ENCODE results near the gene CREB3L2. TPM values are rescaled to one million over a fixed set of nuclear protein-coding genes. Genes with fewer than 3 reads are reported as not detected.
A peak's percentile ranks its signal among the peaks of the same experiment; 100 is the strongest.

The CREB3L2 gene
- polyA plus RNA-seq, 2 of the 4 experiments (the other 2 are of a cell fraction), result 16.3 to 32.2 TPM

GRCh38 chr7:138008588-138009349 lies 6.9 kb upstream of the CREB3L2 start:
- peak; percentile 36 to 58 for DNase-seq (ENCODE audit: low read depth in 1 of 2, low spot score in 1 of 2)
- no peaks in the 10 kb centered on the region for H3K4me1 ChIP-seq
- peak; percentile 92 for TF ChIP-seq CTCF (IDR thresholded peaks at IDR 0.05)
- TF ChIP-seq HOXB5 (CRISPR knock-in tag; IDR thresholded peaks at IDR 0.05), result no peak
- TF ChIP-seq RAD21 (conservative IDR thresholded peaks at IDR 0.05 in 1 of 2, IDR thresholded peaks at IDR 0.05 in 1 of 2), result peak; percentile 93 to 96
- peak; percentile 97 for TF ChIP-seq SMC3 (IDR thresholded peaks at IDR 0.05)
- no peaks in the 10 kb centered on the region for H3K9me3 ChIP-seq
- no peak overlapping the region for H3K4me3 ChIP-seq
- POLR2A ChIA-PET, result no interaction called here
- FAIRE-seq, result peak; percentile 56
- H3K27ac ChIP-seq, result peak overlapping the region; percentile 60 to 71; a peak in 5 of 6 replicates
- CTCF ChIA-PET, result interaction anchor here (0.6 to 17.5 kb wide), 38 partner anchors 9 to 1418 kb away, joined by 3 to 461 read pairs (median 4); no protein-coding TSS in a partner anchor
- peak overlapping the region; percentile 55 for H3K4me2 ChIP-seq
- peak; percentile 80 to 81 for ATAC-seq
- 43% methylated on average over 17 of the region's 17 CpGs for whole genome bisulfite sequencing (ENCODE audit: missing lambda C conversion rate)

- H3K9me3 ChIP-seq, result no peaks in the 10 kb centered on the region
- ATAC-seq, result no peak
- 74% methylated on average over 7 of the region's 7 CpGs for WGBS (ENCODE audit: missing lambda C conversion rate)
- FAIRE-seq, result no peak
- no peaks in the 10 kb centered on the region for H3K4me1 ChIP-seq
- TF ChIP-seq RCOR1 (IDR thresholded peaks at IDR 0.05; ENCODE audit: low read depth, low read length), result no peak
- TF ChIP-seq HMGXB4 (CRISPR knock-in tag; IDR thresholded peaks at IDR 0.05; ENCODE audit: borderline replicate concordance), result no peak
- no peak for TF ChIP-seq RNF2 (IDR thresholded peaks at IDR 0.05; ENCODE audit: borderline replicate concordance, low read depth)
- TF ChIP-seq SREBF2 (IDR thresholded peaks at IDR 0.05), result no peak
- no peak for TF ChIP-seq FOSB (CRISPR knock-in tag; IDR thresholded peaks at IDR 0.05)
- no peak for TF ChIP-seq EHMT2 (IDR thresholded peaks at IDR 0.05; ENCODE audit: low read depth)
- CTCF ChIA-PET, result interaction anchor here (0.6 to 17.5 kb wide), 18 partner anchors 8 to 730 kb away, joined by 3 to 461 read pairs (median 4); no protein-coding TSS in a partner anchor
- POLR2A ChIA-PET, result no interaction called here
- DNase-seq (ENCODE audit: low read depth in 1 of 2, low spot score in 1 of 2), result no peak
- H3K4me2 ChIP-seq, result no peak overlapping the region
- H3K27ac ChIP-seq, result peak overlapping the region; percentile 60 to 71; a peak in 4 of 6 replicates
- H3K4me3 ChIP-seq, result no peak overlapping the region
Measured at GRCh38 chr7:138008019-138008587, 6.2 kb upstream of the CREB3L2 start.

GRCh38 chr7:138006106-138006505 lies 4.2 kb upstream of the CREB3L2 start:
- TF ChIP-seq MAFK (IDR thresholded peaks at IDR 0.05; ENCODE audit: partially characterized antibody), result no peak
- TF ChIP-seq ESRRA (IDR thresholded peaks at IDR 0.05; ENCODE audit: borderline replicate concordance, low read length), result no peak
- no peak for TF ChIP-seq SREBF2 (IDR thresholded peaks at IDR 0.05)
- no peak for TF ChIP-seq CBX8 (IDR thresholded peaks at IDR 0.05)
- no peak for TF ChIP-seq ZSCAN20 (CRISPR knock-in tag; IDR thresholded peaks at IDR 0.05)
- no peak for TF ChIP-seq HEYL (CRISPR knock-in tag; IDR thresholded peaks at IDR 0.05)
- no peak for TF ChIP-seq RFX5 (IDR thresholded peaks at IDR 0.05)
- no peak for TF ChIP-seq REST (IDR thresholded peaks at IDR 0.05)
- no peak for TF ChIP-seq NR3C1 (IDR thresholded peaks at IDR 0.05)
- no peak for TF ChIP-seq POLR2AphosphoS2 (conservative IDR thresholded peaks at IDR 0.05; ENCODE audit: low read length)
- TF ChIP-seq TP53 (CRISPR knock-in tag; IDR thresholded peaks at IDR 0.05), result no peak
- no peak for TF ChIP-seq FOSB (CRISPR knock-in tag; IDR thresholded peaks at IDR 0.05)
- no peak for TF ChIP-seq BCL3 (IDR thresholded peaks at IDR 0.05)
- TF ChIP-seq MAZ (IDR thresholded peaks at IDR 0.05; ENCODE audit: borderline replicate concordance, low read depth, low read length), result no peak
- no peak for TF ChIP-seq SMC3 (IDR thresholded peaks at IDR 0.05)
- no peak for TF ChIP-seq BHLHE40 (IDR thresholded peaks at IDR 0.05; ENCODE audit: low read depth, low read length)
- Histone ChIP-seq H3K4me1 (peaks cover 5% of the 10 kb centered on the region), H3K4me2 (no peak overlapping the region), H3K27ac (no peak overlapping the region), H3K9me3 (no peaks in the 10 kb centered on the region), H3K4me3 (no peak overlapping the region)
- POLR2A ChIA-PET, result no interaction called here
- CTCF ChIA-PET, result interaction anchor here (0.7 to 17.5 kb wide), 6 partner anchors 9 to 351 kb away, joined by 3 to 461 read pairs (median 4); no protein-coding TSS in a partner anchor
- DNase-seq (ENCODE audit: low read depth in 1 of 2, low spot score in 1 of 2) (no peak), FAIRE-seq (no peak), ATAC-seq (no peak)
- 67% methylated on average over 2 of the region's 2 CpGs for WGBS (ENCODE audit: missing lambda C conversion rate)

Data from A549 (cell line).